EL (cell line): Measurements from ENCODE around the gene AQP7.
"Not testable (repeated sequence)": the region's sequence is repeated elsewhere in the genome, so short reads cannot be mapped to it uniquely, and the experiment has no call there.

Experiments
- DNase-seq: peaks from one replicate; pipeline ENCODE4 v3.0.0-alpha.2; 2016

AQP7 gene

DNA sequence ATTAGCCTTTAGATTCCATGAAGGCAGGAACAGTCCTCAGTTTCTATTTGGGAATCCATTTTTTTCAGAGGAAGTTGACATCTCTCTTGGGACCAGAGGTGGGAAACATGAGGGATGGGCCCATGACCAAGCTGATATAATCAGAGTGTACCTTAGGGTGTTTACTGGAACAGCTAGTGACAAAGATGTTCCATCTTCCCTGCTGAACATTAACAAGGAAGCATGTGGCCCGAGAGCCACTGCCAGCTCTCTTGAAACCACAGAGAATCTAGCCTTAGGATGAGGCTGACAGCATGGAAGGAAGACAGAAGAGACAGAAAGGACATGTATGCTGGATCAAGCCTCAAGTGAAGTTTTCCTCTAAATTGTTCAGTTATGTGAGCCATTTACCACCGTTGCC is 29.1 kb upstream of the AQP7 start:
- no peak for DNase-seq

DNA sequence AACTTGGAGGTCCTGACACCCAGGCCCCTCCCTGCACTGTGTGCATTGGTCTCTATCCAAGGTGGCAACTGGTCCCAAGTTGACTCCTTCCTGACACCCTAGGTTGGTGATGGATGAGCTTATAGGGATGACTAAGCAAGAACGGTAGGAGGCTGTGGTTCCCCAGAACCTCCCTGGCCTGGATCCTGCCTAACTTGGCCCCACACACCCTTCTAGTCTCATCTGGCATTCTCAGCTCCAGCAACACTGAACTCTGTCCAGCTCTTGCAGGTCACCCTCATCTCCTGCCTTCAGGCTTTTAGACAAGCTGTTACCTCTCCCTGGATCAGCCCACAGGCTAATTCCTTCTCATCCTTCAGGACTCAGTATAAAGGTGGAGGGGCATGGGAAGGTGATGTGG is 28.6 kb upstream of the AQP7 start:
- DNase-seq, result no peak

DNA sequence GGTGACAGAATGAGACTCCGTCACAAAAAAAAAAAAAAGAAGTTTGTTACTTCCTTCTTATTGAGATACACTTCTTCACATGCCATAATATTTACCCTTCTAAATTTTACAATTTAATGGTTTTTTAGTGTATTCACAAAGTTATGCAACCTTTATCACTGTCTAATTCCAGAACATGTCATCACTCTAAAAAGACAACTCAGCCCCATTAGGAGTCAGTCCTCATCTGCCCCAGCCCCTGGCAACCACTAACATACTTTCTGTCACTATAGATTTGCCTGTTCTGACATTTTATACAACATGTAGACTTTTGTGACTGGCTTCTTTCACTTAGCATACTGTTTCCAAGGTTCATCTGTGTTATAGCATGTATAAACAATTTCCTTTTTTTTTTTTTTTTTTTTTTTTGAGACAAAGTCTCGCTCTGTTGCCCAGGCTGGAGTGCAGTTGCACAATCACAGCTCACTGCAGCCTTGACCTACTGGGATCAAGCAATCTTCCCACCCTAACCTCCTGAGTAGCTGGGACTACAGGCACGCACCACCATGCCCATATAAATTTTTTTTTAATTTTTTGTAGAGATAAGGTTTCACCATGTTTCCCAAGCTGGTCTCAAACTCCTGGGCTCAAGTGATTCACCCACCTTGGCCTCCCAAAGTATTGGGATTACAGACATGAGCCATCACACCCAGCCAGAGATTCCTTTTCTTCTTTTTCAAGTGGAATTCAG is 27.1 kb upstream of the AQP7 start:
- DNase-seq, result no peak

DNA sequence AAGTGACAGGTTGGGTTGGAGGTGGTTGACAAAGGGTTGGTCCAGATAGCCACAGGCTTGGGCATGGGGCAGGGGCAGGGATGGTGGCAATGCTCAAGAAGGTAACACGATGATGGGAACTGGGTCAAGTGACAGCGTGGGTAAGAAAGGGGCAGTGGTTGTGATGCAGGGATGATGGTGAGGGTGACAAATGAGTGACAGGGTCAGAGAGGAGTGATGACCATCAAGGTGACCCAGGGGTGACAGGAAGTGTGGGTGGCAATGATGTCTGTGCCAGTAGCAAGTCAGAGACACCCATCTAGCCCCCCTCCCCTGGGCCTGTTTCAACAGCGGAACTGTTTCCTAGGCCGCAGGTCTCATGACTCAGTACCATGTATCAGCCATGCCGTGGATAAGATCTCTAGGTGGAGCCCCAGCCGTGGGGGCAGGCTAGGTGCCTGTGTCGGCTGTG is 24.5 kb upstream of the AQP7 start:
- no peak for DNase-seq

DNA sequence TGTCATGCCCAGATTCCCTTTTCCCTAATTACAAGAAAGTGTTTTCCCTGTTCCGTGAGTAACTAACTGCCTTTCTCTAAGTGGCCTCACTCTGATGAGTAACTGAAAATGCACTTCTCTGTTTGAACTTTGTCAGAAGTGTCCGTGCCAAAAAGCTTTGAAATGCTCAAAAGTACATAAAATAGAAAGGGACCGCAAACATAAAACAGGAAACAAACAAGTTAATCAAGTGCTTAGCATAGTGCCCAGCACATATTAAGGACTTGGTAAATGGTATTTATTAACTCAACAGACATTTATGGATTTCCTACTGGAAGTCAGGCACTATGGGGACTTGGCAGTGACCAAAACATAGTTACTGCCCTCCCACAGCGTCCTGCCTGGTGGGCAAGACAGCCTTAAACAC is 22.8 kb upstream of the AQP7 start:
- no peak for DNase-seq

DNA sequence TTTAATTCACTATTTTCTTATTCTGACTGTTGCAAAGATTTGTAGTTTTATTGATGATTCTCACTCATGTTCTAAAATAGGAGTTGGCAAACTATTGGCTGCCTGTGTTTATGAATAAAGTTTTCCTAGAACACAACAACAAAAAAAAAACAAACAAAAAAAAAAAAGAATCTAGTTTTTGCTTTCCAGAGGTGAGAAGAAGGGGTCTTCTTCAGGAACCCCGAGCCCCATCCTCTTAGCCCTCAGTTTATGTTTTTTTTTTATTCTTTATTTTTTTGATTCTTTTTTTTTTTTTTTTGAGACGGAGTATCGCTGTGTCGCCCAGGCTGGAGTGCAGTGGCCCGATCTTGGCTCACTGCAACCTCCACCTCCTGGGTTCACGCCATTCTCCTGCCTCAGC is 22.1 kb upstream of the AQP7 start:
- DNase-seq, result not testable (repeated sequence)

DNA sequence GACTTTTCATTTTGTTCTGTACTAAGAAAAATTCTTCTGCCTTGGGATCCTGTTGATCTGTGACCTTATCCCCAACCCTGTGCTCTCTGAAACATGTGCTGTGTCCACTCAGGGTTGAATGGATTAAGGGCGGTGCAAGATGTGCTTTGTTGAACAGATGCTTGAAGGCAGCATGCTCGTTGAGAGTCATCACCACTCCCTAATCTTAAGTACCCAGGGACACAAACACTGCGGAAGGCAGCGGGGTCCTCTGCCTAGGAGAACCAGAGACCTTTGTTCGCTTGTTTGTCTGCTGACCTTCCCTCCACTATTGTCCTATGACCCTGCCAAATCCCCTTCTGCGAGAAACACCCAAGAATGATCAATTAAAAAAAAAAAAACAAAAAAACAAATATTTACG is 21.7 kb upstream of the AQP7 start:
- not testable (repeated sequence) for DNase-seq

DNA sequence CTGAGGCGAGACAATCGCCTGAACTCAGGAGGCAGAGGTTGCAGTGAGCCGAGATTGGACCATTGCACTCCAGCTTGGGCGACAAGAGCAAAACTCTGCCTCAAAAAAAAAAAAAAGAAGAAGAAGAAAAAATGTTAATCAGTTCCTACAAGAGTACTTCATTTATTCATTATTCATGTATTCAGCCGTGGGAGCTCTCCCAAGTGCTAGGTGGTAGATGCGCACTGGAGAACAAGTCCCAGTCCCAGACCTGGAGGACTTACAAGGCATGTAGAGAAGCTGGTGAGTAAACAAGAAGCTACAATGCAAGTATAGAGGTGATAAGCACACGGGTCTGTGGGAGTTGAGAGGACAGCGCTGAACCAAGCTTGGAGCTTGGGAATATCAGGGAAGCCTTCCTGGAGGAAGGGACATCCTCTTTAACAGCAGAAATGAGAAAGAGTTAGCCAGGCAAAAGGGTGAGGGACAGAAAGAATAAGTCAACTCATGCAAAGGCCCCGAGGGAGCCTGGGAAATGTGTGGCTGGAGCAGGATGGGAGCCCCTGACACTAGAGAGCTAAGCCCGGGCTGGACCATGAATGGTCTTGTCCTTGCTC is 17.4 kb upstream of the AQP7 start:
- no peak for DNase-seq

DNA sequence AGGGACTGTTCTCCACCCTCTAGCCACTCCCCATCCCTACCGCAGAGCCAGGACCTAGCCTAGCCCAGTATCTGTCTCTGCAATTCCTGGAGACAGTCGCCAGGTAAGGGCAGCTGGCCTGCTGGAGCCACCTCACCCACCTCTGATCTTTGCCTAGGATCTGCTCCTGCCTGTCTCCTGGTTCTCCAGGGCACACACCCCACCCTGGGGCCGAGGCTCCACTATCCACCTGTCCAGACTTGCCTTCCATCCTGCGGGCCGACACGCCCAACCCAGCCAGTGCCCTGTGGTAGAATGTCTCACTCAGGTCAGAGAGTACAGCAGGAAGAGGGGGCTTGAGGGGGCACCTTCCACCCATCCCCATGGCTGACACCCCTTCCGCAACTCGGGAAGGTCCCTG is 15.7 kb upstream of the AQP7 start:
- no peak for DNase-seq

DNA sequence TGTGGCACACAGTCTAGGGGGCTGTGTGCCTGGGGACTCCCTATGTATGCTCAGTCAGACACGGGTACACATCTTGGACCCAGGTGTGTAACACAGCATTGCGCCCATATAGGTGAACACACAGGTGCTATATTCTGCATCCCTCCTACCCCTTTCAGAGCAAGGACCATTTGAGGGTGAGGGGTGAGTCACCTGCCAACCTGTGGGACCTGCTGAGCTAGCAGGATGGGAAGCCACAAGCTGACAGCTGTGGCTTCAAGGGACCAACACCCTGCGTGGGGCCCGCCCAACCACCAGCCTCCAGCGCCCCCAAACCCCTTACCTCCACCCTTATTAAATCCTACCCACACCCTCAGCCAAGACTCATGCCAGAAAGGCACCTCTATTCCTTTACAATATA is 14.6 kb upstream of the AQP7 start:
- DNase-seq, result no peak

DNA sequence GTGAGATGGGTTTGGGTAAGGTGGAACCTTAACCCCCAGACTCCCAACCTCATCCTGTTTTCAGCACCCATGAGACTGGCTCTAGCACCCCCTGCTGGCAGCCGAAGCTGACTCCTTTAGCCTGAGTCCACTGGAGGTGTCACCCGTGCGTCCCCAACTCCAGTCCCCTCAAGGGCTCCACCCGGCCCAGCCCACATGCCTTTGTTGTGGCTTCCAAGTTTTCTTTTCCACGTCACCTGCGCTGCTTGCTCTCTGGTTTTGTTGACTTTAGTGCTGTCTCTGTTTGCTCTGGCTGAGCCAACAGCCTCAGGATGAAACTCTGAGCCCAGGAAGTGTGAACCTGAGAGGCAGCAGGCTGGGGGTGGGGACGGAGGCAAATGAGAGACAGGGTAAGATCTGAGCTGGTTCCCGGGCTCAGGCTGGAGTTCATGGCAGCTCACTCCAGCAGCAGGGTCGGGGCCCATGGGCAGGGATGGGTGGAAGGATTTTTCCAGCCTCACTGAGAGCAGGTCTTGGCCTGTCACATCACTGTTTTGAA is 13.2 kb upstream of the AQP7 start:
- DNase-seq, result peak; percentile 46

DNA sequence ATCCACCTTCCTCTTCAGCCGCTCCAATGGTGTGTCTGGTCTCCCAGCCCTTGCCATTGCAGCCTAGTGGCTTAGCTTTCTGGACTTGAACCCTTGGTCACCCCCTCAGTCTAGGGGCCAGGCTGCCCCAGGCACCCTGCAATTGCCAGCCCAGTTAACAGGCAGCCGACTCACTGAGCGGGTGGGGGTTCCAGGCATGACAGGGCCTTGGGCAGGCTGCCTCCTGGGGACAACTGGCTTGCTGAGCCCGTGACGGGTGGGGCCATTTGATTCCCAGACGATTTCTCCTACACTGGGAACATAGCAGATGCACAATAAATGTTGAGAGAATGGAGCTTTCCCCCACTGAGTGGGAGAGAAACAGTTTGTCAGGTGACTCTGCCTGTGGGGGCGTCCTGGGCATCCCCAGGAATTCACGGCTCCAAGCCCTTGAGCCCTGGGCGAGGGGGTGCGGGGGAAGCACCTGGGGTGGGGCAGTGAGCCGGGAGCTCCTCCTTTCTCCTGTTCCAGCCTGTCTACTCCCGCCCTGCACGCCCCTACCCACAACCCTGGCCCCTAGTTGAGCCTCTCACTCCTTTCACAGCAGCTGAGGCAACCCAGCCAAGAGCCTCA is 12.6 kb upstream of the AQP7 start:
- DNase-seq, result no peak

DNA sequence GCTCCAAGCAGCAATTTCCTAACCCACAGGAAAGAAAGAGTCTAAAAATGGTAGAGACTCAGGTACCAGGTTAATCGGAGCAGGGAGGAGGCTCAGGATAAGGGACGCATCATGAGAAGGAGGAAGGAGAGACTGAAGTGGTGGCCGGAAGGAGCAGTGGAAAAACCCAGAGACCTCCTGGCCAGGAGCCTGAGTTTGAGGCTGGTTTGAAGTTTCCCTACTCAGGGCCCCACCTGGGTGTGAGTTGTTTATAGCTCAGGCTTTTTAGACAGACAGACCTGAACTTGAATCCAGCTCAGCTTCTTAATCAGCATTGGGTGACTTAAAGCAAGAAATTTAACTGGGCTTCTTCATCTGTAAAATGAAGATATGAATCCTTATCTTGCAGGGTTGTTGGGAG is 11.9 kb upstream of the AQP7 start:
- no peak for DNase-seq

DNA sequence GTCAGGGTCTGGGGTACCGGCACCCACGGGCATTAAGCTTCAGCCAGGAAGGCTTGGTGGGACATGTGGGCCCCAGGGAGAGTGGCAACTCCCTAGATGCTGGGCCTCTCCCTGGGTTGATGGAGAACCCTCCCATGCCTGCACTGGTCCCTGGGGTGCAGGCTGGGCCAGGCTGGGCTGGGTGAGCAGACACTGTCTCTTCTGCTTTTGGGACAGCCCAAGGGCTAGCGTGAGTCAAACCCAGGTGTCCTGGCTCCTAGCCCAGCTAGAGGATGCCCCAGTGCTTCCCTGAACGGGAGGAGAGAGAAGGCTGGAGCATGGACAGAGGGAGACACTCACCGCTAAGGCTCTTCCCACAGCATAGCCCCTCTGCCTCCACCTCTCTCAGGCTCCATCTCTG is 5.7 kb upstream of the AQP7 start:
- no peak for DNase-seq

DNA sequence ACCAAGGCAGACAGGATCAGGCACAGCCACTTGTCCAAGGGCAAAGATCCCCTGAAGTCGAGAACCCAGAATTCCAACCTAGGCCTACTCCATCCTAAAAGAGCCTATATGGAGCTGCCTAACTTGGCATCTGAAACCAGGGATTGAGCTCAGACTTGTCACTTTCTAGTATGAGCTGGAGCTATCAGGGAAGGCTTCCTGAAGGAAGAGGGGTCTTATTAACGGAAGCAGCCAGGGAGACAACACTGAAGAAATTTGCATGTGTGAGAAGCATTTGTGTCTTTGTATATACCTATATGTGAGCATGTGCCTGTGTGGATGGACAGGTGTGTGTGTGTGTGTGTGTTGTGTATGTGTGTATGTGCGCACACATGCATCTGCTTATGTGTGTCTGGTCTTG is 4.7 kb upstream of the AQP7 start:
- DNase-seq, result no peak

DNA sequence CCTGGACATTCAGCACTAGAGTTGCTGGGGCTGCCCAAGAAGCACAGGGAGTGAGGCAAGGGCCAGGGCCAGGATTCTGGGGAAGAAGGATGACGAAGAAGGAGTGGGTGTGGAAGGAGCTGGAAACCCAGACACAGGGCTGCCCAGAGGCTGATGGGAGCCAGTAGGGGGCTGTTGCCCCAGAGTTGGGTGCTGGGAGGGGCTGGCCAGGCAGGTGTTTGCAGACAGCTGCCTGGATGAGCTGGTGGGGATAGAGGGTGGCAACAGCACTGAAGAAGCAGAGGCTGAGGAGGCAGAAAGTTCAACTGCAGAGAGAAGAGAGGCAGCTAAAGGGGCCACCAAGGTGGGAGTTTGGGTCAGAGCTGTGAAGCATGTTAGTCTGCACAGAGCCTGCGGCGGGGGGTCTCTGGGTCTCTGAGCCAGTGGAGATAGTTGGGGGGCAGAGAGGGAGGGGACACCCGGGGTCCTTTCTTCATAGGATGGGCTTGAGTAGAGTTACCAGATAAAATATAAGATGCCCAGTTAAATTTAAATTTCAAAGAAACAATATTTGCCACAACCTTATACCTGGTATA is 2.5 kb upstream of the AQP7 start:
- peak; percentile 19 for DNase-seq

DNA sequence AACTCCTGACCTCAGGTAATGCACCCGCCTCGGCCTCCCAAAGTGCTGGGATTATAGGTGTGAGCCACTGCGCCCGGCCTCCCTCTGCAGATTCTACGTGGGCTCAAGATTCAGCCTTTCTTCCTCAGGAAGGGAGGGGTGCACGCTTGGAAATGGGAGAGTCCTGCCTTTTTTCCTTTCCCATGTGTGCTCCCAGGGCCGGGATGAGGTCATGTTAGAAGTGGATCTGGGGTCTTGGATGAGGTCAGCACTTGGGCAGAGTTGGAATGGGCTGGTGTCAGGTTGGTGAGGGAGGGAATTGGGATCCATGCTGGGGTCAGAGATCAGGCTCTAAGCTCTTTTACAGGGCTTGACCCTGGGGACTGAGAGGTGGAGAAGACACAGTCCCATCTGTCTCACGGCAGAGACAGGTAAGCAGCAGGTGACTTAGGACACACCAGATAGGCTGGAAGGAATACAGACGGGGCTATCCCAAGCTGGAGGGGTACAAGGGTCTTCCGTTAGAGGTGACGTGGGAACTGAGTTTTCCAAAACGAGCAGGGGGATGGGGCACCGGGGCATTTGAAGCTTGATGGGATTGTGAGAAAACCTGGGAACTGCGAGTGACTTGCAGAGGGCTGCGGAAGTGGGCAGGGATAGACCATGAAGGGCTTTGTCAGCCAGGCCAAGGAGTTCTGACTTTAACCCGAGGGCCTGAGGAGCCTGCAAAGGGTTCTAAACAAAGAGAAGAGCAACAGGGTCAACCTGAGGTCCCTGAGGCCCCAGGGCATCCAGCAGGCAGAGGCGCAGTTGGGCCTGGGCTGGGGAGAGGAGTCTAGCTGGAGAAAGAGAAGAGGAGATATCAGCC is 1.8 kb upstream of the AQP7 start:
- no peak for DNase-seq

DNA sequence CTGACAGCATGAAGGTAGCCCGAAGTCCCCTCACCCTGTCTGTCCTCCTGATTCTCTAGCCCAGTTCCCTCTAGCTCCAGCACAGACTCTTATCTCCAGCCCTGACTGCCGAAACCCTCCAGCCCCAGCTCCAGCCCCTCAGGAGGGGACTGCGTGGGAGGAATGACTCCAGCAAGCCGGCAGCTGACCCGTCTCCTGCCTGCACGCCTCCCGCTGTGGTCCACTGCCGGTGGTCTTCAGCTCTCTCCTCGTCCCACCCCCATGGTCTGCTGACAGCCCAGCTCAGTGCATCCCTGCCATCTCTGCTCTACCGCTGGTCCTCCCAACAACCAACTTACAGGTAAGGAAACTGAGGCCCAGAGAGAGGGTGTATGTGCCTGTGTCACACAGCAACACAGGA is 559 bp downstream of the AQP7 start:
- DNase-seq, result not testable (repeated sequence)

DNA sequence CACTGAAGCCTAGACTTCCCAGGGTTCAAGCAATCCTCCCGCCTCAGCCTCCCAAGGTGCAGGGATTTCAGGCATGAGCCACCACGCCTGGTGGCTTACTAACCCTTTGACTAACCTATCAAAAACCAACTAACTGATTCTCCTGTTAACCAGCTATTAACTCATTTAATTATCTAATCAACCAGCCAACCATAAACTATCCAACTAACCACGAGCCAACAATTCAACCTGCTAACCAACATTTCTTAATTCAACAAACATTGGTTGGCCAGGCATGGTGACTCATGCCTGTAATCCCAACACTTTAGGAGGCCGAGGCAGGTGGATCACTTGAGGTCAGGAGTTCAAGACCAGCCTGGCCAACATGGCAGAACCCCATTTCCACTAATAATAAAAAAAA is 3.3 kb downstream of the AQP7 start:
- not testable (repeated sequence) for DNase-seq

DNA sequence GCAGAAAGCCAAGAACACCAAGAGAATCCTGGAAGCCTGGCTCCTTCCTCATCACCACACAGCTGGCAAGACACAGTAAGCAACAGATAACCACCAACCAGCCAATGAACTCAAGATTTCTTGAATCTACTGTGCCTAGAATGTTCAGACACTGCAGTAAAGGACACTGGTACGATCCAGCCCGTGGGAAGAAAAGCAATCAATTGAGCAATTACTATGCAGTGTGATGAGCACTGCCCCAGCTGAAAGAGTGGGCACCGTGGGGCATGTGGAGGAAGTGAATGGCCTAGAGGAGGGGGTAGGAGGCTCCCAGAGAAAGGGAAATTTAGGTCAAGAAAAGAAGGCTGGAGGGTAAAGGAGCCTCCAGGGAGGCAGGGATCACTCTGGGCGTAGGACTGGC is 4.6 kb downstream of the AQP7 start:
- DNase-seq, result not testable (repeated sequence)

DNA sequence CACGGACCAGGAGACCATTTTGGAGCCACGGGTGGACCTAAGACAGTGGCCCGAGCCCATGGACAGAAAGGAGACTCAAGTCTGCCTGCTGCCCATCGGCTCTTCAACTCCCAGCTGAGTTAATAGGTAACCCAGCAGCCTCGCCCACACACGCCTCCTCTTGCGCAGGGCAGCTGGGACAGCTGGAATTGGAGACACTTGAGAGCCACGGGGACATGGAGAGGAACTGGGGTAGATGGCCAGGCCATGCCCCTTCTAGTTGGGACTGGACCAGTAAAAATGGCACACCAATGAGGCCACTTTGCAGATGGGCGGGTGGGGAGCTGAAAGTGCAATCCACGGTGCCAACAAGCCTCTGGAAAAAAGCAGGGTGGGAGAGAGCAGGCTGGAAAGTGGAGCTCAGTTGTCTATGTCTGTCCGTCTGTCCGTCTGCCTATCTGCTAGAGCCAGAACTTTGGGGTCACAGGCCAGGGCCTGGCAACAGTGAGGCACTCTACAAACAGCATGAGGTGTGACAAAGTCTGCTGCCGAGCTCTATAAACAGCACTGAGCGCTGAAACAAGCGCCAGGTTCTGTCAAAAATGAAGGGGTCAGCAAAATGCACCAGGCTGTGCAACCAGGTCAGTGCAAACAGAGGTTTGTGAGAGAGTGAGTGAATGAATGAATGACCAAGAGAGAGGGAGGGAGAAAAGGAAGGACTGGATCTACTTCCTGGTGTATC is 7.0 kb downstream of the AQP7 start:
- DNase-seq, result not testable (repeated sequence)

DNA sequence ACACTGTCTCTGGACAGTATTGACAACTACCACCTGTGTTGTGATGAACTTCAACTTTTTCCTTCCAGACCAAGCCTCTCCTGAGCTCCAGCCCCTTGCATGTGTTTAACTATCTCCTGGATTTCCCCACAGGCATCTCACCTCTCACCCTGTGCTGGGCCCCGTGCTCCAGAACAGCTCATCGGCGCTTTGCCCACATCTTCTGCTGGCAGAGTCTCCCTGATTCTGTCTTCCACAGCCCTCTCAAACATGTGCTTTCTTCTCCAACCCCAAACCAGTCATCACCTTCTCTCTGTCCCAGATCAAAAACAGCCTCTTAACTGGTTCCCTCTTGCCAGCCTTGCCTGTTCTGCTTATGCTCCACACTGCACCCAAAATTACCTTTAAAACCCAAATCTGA is 8.4 kb downstream of the AQP7 start:
- not testable (repeated sequence) for DNase-seq
